AML-193 (cell line): ENCODE measurements around the gene THRB.
"Not testable (repeated sequence)": the region's sequence is repeated elsewhere in the genome, so short reads cannot be mapped to it uniquely, and the experiment has no call there.

Experiments
- DNase-seq, 2 experiments: peaks; one replicate each; lab custom pipeline; 2025; lab: John Stamatoyannopoulos, UW

Gene THRB

DNA sequence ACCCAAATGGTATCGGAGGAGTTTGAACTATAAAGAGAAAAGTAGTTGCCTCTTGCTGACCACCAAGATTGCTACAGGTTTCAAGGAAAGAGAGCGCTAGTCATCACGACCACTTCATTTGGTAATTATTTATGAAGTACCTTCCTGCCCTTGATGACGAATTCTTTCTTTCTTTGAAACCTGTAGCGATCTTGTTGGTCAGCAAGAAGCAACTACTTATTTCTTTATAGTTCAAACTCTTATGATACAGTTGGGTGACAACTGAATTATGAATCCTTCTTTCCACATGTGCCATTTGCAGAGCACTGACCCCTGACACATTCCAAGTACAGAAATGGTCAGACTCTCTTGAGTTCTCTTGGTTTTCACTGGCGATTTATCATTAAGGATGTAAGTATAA is 46.8 kb downstream of the THRB start:
- no peak for DNase-seq

DNA sequence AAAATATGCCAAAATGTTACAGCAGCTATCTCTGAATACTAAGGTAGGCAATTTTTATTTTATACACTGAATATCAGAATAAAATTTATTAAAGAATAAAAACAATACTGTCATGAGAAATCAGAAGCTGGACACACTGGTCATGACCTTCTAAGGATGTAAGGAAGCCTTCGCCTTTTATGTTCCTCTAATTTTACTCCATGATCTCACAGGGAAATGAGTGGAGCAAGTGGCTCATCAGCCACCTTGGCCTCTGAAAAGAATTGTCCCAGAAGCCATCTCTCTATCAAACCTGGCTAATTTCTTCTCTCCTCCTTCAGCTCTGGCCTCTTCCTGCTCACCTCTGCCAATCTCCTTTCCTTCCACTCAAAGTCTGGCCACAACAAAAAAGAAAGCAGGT is 48.6 kb downstream of the THRB start:
- no peak for DNase-seq

- no peak for DNase-seq
Observed at GRCh38 chr3:24443476-24443875, 51.2 kb downstream of the THRB start.

GRCh38 chr3:24440760-24441464 is 53.7 kb downstream of the THRB start:
- no peak for DNase-seq

- no peak for DNase-seq
Observed at GRCh38 chr3:24439021-24439420, 55.6 kb downstream of the THRB start.

GRCh38 chr3:24437326-24437725 is 57.3 kb downstream of the THRB start:
- DNase-seq, result no peak

DNA sequence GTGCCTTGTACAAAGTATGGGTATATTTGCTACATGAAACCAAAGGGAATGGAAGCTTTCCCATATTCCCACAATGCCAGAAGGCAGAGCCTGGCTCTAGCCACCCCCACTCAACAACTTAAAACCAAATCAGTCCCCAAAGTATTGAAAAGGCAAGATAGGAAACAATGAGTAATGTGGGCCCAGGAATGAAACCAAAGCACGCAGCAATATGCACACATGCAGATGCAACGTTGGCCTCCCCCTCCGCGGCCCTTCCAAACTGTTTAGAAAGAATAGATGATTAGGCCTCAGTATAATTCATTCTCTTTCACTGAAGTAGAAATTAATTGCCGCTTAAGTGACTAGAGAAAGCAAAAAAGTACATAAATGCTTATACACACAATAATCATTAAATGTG is 59.1 kb downstream of the THRB start:
- DNase-seq, result no peak

DNA sequence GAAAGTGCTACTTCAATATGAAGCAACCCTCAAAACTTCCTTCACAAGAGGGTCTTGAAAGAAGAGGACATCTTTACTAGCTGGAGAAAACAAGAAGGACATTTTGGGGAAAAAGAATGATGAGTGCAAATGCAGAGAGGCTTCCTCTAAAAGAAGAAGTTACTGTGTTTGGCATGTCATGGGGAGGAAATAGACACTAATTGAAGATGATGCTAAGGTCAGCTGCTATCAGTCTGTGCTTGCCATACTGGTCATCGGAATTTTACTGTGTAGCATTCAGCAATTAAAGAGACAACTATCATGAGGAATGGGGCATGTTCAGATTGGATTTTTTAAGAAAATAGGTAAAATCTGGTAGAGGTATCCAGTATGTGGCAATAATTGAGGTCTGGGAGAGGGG is 60.0 kb downstream of the THRB start:
- DNase-seq, result no peak

GRCh38 chr3:24433838-24434591 is 60.6 kb downstream of the THRB start:
- DNase-seq, result no peak

DNA sequence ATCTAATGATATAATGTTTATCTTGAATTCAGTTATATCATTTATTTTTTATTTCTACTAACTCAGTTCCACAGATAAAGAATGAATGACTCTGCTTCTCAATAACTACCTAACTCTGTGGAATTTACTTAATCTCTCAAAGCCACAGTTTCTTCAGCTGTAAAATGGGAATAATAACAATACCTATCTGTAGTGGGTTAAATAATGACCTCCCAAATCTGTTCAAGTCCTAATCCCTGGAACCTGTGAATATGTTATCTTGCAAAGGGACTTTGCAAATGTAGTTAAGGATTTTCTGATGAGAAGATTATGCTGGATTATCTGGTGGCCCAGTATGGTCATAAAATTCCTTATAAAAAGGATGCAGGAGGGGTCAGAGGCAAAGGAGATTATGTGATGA is 61.7 kb downstream of the THRB start:
- no peak for DNase-seq

- DNase-seq, result no peak
Observed at GRCh38 chr3:24428481-24428880, 66.2 kb downstream of the THRB start.

DNA sequence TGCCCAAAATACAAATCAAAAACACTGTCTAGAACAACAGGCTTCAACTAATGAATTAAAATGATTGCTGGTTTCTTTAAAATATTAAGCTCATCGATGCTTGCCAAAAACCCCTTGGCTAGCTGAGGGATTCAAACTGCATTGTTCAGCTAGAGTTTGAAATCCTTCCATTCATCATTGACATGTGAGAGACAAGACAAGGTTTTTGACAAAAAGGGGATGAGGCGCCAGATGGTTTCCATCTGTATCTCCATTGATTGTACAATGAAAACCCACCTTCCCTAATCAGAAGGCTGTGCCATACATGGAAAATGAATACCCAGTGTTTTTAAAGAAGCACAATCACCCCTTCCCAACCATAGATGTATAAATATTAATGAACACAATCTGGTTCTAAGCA is 67.8 kb downstream of the THRB start:
- no peak for DNase-seq

DNA sequence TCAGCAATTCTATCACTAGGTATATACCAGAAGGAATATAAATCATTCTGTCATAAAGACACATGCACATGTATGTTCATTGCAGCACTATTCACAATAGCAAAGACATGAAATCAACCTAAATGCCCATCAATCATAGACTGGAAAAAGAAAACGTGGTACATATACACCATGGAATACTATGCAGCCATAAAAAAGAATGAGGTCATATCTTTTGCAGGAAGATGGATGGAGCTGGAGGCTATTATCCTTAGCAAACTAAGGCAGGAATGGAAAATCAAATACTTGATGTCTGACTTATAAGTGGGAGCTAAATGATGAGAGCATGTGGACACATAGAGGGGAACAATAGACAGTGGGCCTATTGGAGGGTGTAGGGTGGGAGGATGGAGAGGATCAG is 73.8 kb downstream of the THRB start:
- not testable (repeated sequence) for DNase-seq

GRCh38 chr3:24420224-24420623 is 74.4 kb downstream of the THRB start:
- DNase-seq, result no peak

- no peak for DNase-seq
Observed at GRCh38 chr3:24419067-24419791, 75.4 kb downstream of the THRB start.

GRCh38 chr3:24417730-24418129 is 76.9 kb downstream of the THRB start:
- DNase-seq, result no peak

DNA sequence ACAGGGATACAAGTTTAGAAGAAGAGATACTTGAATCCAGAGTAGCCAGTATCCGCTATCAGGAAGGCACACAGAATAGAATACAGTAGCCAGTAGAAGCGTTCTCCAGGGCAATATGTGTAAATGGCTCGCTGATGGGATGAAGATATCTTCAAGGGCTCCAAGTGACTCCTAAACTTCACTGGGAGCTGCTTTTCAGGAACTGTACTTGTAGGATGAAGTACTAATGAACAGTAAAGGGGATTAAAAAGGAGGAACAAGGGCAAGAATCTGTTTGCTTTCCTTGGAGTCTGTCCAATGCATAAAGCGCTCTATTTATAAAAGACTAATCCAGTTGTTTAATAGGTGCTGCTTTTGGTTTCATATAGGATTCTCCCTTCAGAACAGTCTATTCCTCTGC is 78.4 kb downstream of the THRB start:
- DNase-seq, result no peak

GRCh38 chr3:24415824-24416223 is 78.8 kb downstream of the THRB start:
- no peak for DNase-seq

GRCh38 chr3:24413662-24414061 is 81.0 kb downstream of the THRB start:
- DNase-seq, result not testable (repeated sequence)

DNA sequence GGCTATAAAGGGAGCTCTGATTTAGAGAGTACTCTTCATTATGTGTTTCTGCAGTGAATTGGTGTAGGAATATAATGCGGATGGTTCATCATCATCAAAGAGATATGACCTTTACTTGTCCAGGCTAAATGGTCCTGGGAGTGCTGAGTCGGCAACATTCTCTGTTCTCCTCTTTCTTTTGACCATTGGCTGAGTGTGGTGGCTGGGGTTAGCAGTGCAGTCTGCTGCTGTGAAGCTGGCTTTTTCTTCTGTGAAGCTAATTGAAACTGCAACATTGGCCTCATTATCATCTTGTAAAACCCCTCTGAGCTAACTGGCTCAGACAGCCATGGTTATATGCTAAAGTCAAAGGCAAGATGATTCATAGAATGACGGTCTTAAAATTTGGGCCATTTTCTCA is 83.8 kb downstream of the THRB start:
- DNase-seq, result no peak

GRCh38 chr3:24407980-24408680 is 86.5 kb downstream of the THRB start:
- DNase-seq, result no peak

DNA sequence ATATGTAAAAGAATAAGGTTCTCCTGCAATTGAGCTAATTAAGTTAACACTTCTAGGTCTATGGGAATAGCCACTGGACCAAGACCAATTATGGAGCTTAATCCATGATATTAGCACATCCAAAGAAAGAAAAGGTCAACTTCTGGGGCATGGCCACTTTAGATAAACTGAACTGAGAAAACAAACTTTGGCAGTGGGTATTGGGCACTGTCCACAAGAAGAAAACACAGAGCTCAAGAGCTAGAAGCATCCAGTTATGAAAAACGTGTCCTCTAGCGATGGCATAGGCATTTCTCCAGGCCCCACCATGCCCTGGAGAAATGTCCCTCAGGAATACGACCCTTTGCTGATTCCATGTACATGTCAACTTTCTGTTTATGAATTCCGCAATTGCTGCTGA is 87.8 kb downstream of the THRB start:
- DNase-seq, result no peak
